ENCODE data around the gene PDCD10. TPM values are rescaled to one million over a fixed set of nuclear protein-coding genes. Genes with fewer than 3 reads are reported as not detected.

Gene PDCD10
- polyA plus RNA-seq, 1 donor from 2014 or later = 79.1 TPM

- Histone ChIP-seq H3K36me3 (ENCODE audit: insufficient read depth, low read length) (no peaks in the 10 kb centered on the region), H4K20me1 (ENCODE audit: insufficient read depth) (no peaks in the 10 kb centered on the region), H3K79me2 (replicated peaks; ENCODE audit: insufficient read depth, low read length) (no peaks in the 10 kb centered on the region)
These were observed 23.3 kb downstream of the PDCD10 start for GRCh38 chr3:167711439-167711838.

DNA sequence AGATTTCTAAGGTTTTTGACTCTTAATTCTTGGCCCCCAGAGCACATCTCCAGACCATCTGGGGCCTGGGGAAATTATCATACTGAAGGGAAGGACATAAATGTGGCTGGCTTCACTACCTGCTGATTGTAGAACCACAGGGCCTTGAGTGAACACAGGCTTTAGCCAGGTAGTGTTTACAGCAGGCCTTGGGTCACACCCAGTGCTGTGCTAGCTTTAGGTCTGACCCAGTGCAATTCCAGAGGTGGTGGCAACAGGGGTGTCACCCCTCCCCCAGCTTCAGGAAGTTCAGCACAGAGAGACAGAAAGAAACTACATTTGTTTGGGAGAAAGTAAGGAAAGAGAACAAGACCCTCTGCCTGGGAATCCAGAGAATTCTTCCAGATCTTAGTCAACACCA is 24.1 kb downstream of the PDCD10 start:
- TF ChIP-seq REST (IDR thresholded peaks at IDR 0.05; ENCODE audit: borderline replicate concordance) (no peak), MXI1 (conservative IDR thresholded peaks at IDR 0.05; ENCODE audit: poor library complexity, severe bottlenecking) (no peak), EP300 (conservative IDR thresholded peaks at IDR 0.05; ENCODE audit: poor library complexity, severe bottlenecking) (no peak), POLR2AphosphoS5 (IDR thresholded peaks at IDR 0.05) (no peak), SMC3 (conservative IDR thresholded peaks at IDR 0.05; ENCODE audit: poor library complexity) (no peak), EZH2 (IDR thresholded peaks at IDR 0.05; ENCODE audit: borderline replicate concordance, insufficient read depth, low read length, poor library complexity, severe bottlenecking) (no peak), TAF1 (IDR thresholded peaks at IDR 0.05; ENCODE audit: low read depth) (no peak), RAD21 (conservative IDR thresholded peaks at IDR 0.05) (no peak)
- TF ChIP-seq, protein P1, sequence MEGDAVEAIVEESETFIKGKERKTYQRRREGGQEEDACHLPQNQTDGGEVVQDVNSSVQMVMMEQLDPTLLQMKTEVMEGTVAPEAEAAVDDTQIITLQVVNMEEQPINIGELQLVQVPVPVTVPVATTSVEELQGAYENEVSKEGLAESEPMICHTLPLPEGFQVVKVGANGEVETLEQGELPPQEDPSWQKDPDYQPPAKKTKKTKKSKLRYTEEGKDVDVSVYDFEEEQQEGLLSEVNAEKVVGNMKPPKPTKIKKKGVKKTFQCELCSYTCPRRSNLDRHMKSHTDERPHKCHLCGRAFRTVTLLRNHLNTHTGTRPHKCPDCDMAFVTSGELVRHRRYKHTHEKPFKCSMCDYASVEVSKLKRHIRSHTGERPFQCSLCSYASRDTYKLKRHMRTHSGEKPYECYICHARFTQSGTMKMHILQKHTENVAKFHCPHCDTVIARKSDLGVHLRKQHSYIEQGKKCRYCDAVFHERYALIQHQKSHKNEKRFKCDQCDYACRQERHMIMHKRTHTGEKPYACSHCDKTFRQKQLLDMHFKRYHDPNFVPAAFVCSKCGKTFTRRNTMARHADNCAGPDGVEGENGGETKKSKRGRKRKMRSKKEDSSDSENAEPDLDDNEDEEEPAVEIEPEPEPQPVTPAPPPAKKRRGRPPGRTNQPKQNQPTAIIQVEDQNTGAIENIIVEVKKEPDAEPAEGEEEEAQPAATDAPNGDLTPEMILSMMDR (IDR thresholded peaks at IDR 0.05; ENCODE audit: poor library complexity, severe bottlenecking) = no peak
- Histone ChIP-seq H3K27ac (ENCODE audit: low read length) (no peak overlapping the region), H3K27me3 (ENCODE audit: insufficient read depth, low read depth, low read length) (no peaks in the 10 kb centered on the region), H3K9ac (ENCODE audit: low read length) (no peak overlapping the region), H3K4me2 (ENCODE audit: low read length) (no peak overlapping the region), H2AFZ (ENCODE audit: low read depth, low read length) (no peak overlapping the region), H3K36me3 (ENCODE audit: insufficient read depth, low read length) (no peaks in the 10 kb centered on the region), H3K4me3 (ENCODE audit: low read length) (no peak overlapping the region), H4K20me1 (ENCODE audit: insufficient read depth) (no peaks in the 10 kb centered on the region), H3K9me2 (ENCODE audit: insufficient read depth, low read length) (no peaks in the 10 kb centered on the region), H3F3A (ENCODE audit: insufficient read depth, low read length, poor library complexity, severe bottlenecking) (no peaks in the 10 kb centered on the region), H3K9me3 (ENCODE audit: low read length) (no peaks in the 10 kb centered on the region), H3K79me2 (replicated peaks; ENCODE audit: insufficient read depth, low read length) (no peaks in the 10 kb centered on the region)

More at GRCh38 chr3:167711439-167711838, 23.3 kb downstream of the PDCD10 start:
- no peaks in the 10 kb centered on the region for H3K9me2 ChIP-seq (ENCODE audit: insufficient read depth, low read length)
- no peaks in the 10 kb centered on the region for H3K9me3 ChIP-seq (ENCODE audit: low read length)
- H3K4me3 ChIP-seq (ENCODE audit: low read length) = no peak overlapping the region
- H3K9ac ChIP-seq (ENCODE audit: low read length) = no peak overlapping the region
- TF ChIP-seq TAF1 (IDR thresholded peaks at IDR 0.05; ENCODE audit: low read depth) (no peak), SMC3 (conservative IDR thresholded peaks at IDR 0.05; ENCODE audit: poor library complexity) (no peak), MXI1 (conservative IDR thresholded peaks at IDR 0.05; ENCODE audit: poor library complexity, severe bottlenecking) (no peak)
- no peaks in the 10 kb centered on the region for H3K27me3 ChIP-seq (ENCODE audit: insufficient read depth, low read depth, low read length)
- no peak overlapping the region for H3K4me2 ChIP-seq (ENCODE audit: low read length)
- H3K27ac ChIP-seq (ENCODE audit: low read length) = no peak overlapping the region
- no peaks in the 10 kb centered on the region for H3F3A ChIP-seq (ENCODE audit: insufficient read depth, low read length, poor library complexity, severe bottlenecking)
- H2AFZ ChIP-seq (ENCODE audit: low read depth, low read length) = no peak overlapping the region

DNA sequence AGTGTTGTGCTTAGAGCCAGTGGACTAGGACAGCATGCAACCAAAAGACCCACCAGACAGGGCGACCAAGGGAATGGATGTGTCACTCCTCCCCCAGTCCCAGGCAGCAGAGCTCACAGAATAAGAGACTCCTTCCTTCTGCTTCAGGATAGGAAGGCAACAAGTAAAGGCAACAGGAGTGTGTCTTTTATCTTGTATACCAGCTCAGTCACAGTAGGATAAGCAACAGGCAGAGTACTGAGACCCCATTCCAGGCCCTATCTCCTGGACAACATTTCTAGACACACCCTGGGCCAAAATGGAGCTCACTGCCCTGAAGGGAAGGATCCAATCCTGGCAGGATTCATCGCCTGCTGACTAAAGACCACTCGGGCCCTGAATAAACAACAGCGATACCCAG is 25.0 kb downstream of the PDCD10 start:
- no peak overlapping the region for H3K4me3 ChIP-seq (ENCODE audit: low read length)
- H3K27me3 ChIP-seq (ENCODE audit: insufficient read depth, low read depth, low read length) = no peaks in the 10 kb centered on the region
- H4K20me1 ChIP-seq (ENCODE audit: insufficient read depth) = no peaks in the 10 kb centered on the region
- no peak overlapping the region for H3K9ac ChIP-seq (ENCODE audit: low read length)
- H3K79me2 ChIP-seq (replicated peaks; ENCODE audit: insufficient read depth, low read length) = no peaks in the 10 kb centered on the region
- H3K36me3 ChIP-seq (ENCODE audit: insufficient read depth, low read length) = no peaks in the 10 kb centered on the region
- no peak overlapping the region for H3K27ac ChIP-seq (ENCODE audit: low read length)
- TF ChIP-seq RAD21 (conservative IDR thresholded peaks at IDR 0.05) (no peak), EZH2 (IDR thresholded peaks at IDR 0.05; ENCODE audit: borderline replicate concordance, insufficient read depth, low read length, poor library complexity, severe bottlenecking) (no peak), SMC3 (conservative IDR thresholded peaks at IDR 0.05; ENCODE audit: poor library complexity) (no peak)
- TF ChIP-seq, protein P1 (IDR thresholded peaks at IDR 0.05; ENCODE audit: poor library complexity, severe bottlenecking) = no peak
- H3K9me3 ChIP-seq (ENCODE audit: low read length) = no peaks in the 10 kb centered on the region
- H2AFZ ChIP-seq (ENCODE audit: low read depth, low read length) = no peak overlapping the region
- H3K9me2 ChIP-seq (ENCODE audit: insufficient read depth, low read length) = no peaks in the 10 kb centered on the region
- no peaks in the 10 kb centered on the region for H3F3A ChIP-seq (ENCODE audit: insufficient read depth, low read length, poor library complexity, severe bottlenecking)
- no peak overlapping the region for H3K4me2 ChIP-seq (ENCODE audit: low read length)

All from neural cell (in vitro differentiated cells).